ENCODE measurements around the gene RTKN. TPM values are rescaled to one million over a fixed set of nuclear protein-coding genes. Genes with fewer than 3 reads are reported as not detected.

The RTKN gene
- total and polyA plus RNA-seq, 2 experiments from 2014 or later: 74.2 to 77.5 TPM

DNA sequence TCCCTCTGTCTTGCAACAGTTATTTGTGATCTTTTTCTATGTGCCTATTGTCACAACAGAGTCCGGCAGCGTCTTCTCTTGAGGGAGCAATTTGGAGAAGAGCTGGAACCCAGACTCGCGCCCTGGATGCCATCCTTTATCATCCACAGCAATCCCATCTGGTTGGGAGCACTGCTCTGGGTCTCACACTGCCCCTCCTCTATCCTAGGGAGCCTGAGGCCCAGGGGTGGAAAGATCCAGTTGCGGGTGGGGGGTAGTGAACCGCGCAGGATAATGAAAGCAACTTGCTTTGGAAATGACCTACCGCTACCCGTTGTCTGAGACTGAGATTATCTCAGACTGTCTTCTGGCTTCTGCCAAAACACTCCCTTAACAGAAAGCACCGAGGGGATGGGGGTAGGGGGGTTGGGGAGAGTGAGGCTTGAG lies 17.2 kb upstream of the RTKN start:
- H3K79me2 ChIP-seq: peaks cover 37% of the 10 kb centered on the region
- no peaks in the 10 kb centered on the region for H3K36me3 ChIP-seq (replicated peaks; ENCODE audit: insufficient read depth, low read depth)
- 7% methylated on average over 10 of the region's 10 CpGs for WGBS (ENCODE audit: low lambda C conversion rate, missing lambda C conversion rate)
- no peaks in the 10 kb centered on the region for H3K9me2 ChIP-seq (replicated peaks; ENCODE audit: insufficient read depth)
- H3K4me3 ChIP-seq: peak overlapping the region; percentile 44
- H3K4me1 ChIP-seq (ENCODE audit: insufficient read depth): peaks cover 18% of the 10 kb centered on the region
- H2AFZ ChIP-seq: peak overlapping the region; percentile 41
- no peaks in the 10 kb centered on the region for H4K20me1 ChIP-seq (ENCODE audit: insufficient read depth, poor library complexity, severe bottlenecking)
- peak overlapping the region; percentile 65 for H3K27ac ChIP-seq
- TF ChIP-seq, protein P1, sequence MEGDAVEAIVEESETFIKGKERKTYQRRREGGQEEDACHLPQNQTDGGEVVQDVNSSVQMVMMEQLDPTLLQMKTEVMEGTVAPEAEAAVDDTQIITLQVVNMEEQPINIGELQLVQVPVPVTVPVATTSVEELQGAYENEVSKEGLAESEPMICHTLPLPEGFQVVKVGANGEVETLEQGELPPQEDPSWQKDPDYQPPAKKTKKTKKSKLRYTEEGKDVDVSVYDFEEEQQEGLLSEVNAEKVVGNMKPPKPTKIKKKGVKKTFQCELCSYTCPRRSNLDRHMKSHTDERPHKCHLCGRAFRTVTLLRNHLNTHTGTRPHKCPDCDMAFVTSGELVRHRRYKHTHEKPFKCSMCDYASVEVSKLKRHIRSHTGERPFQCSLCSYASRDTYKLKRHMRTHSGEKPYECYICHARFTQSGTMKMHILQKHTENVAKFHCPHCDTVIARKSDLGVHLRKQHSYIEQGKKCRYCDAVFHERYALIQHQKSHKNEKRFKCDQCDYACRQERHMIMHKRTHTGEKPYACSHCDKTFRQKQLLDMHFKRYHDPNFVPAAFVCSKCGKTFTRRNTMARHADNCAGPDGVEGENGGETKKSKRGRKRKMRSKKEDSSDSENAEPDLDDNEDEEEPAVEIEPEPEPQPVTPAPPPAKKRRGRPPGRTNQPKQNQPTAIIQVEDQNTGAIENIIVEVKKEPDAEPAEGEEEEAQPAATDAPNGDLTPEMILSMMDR (IDR thresholded peaks at IDR 0.05; ENCODE audit: poor library complexity): no peak
- TF ChIP-seq EZH2phosphoT487 (IDR thresholded peaks at IDR 0.05; ENCODE audit: low read depth, severe bottlenecking, unreplicated experiment) (no peak), EZH2 (IDR thresholded peaks at IDR 0.05; ENCODE audit: borderline replicate concordance) (no peak)
- H3K9me3 ChIP-seq (ENCODE audit: low read depth): no peaks in the 10 kb centered on the region
- H3K4me2 ChIP-seq: peak overlapping the region; percentile 82
- DNase-seq (ENCODE audit: low spot score): no peak
- H3K27me3 ChIP-seq: no peaks in the 10 kb centered on the region

DNA sequence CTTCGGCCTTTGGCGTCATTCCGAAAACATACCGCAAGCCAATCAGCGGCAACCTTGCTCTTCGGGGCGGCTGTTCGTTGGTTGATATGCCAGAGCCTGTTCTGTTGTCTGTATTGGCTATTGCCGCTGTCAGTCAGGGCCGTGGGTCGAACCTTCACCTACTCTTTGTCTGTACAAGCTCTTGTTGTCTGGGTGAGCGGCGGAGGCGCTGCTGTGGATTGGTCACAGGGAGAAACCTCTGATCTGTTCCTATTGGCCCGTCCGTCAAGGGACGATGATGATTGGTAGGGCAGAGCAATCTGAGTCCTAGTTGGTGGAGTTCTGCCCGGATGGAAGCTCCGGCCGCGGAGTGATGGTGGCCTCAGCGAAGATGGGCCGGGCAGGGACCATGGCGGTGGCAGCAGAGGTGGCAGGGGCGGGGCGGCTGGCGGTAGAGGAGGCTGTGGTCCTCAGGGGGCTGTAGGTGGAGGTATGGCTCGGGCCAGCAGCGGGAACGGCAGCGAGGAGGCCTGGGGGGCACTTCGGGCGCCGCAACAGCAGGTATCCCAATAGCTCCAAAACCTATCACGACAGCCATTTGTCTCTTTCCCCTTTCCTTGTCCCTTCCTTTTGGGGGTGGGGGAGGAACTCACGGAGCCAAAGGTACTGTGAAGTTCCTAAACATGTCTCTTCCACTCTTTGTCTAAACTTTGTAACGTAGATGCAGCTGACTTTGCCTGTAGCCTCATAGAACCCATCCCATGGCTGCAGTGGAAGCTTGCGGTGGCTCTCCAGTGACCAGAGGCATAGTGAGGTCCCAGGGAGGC lies 16.6 kb upstream of the RTKN start, which contains the start of gene WBP1:
TSS of gene WBP1 (plus strand) at position 307 of the 806 bp plus-strand sequence. CDS start at position 472, 165 bp downstream.
- Histone ChIP-seq H3K9me2 (replicated peaks; ENCODE audit: insufficient read depth) (no peaks in the 10 kb centered on the region), H3K79me2 (peaks cover 34% of the 10 kb centered on the region), H3K4me2 (peak within 1 kb of the TSS; percentile 82), H4K20me1 (ENCODE audit: insufficient read depth, poor library complexity, severe bottlenecking) (no peaks in the 10 kb centered on the region), H3K4me3 (peak within 1 kb of the TSS; percentile 44), H3K4me1 (ENCODE audit: insufficient read depth) (peaks cover 15% of the 10 kb centered on the region), H3K27me3 (no peaks in the 10 kb centered on the region), H3K9me3 (ENCODE audit: low read depth) (no peaks in the 10 kb centered on the region), H3K27ac (peak within 1 kb of the TSS; percentile 95), H3K36me3 (replicated peaks; ENCODE audit: insufficient read depth, low read depth) (no peaks in the 10 kb centered on the region), H2AFZ (peak within 1 kb of the TSS; percentile 41)
- peak; percentile 99 for DNase-seq (ENCODE audit: low spot score)
- 1% methylated on average over 31 of the region's 38 CpGs for WGBS (ENCODE audit: low lambda C conversion rate, missing lambda C conversion rate)
- no peak for TF ChIP-seq EZH2phosphoT487 (IDR thresholded peaks at IDR 0.05; ENCODE audit: low read depth, severe bottlenecking, unreplicated experiment)
- TF ChIP-seq, protein P1 (IDR thresholded peaks at IDR 0.05; ENCODE audit: poor library complexity): no peak
- TF ChIP-seq EZH2 (IDR thresholded peaks at IDR 0.05; ENCODE audit: borderline replicate concordance): no peak

DNA sequence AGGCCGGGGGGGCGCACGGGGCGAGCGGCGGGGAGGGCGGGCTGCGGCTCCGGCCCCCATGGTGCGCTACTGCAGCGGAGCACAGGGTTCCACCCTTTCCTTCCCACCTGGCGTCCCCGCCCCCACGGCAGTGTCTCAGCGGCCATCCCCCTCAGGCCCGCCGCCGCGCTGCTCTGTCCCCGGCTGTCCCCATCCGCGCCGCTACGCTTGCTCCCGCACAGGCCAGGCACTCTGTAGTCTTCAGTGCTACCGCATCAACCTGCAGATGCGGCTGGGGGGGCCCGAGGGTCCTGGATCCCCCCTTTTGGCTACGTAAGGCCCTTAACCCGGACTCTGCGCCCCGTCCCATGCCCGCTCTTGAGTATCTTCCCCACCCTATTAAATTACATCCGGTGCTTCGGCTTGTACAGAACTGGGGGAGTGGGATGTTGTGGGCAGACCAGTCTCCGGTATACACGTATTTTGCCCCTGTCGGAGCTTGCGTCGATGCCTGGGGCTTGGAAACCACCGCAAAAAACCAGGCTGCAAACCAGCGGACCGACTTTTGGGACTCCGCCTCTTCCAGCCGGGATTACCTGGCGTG lies 15.9 kb upstream of the RTKN start:
- H4K20me1 ChIP-seq (ENCODE audit: insufficient read depth, poor library complexity, severe bottlenecking): no peaks in the 10 kb centered on the region
- no peaks in the 10 kb centered on the region for H3K9me2 ChIP-seq (replicated peaks; ENCODE audit: insufficient read depth)
- DNase-seq (ENCODE audit: low spot score): peak; percentile 91
- H3K4me2 ChIP-seq: peak overlapping the region; percentile 82
- peaks cover 15% of the 10 kb centered on the region for H3K4me1 ChIP-seq (ENCODE audit: insufficient read depth)
- no peaks in the 10 kb centered on the region for H3K36me3 ChIP-seq (replicated peaks; ENCODE audit: insufficient read depth, low read depth)
- WGBS (ENCODE audit: low lambda C conversion rate, missing lambda C conversion rate): 2% methylated on average over 33 of the region's 46 CpGs
- peak overlapping the region; percentile 95 for H3K27ac ChIP-seq
- no peaks in the 10 kb centered on the region for H3K27me3 ChIP-seq
- H2AFZ ChIP-seq: peak overlapping the region; percentile 36
- peaks cover 31% of the 10 kb centered on the region for H3K79me2 ChIP-seq
- H3K4me3 ChIP-seq: peak overlapping the region; percentile 23
- no peaks in the 10 kb centered on the region for H3K9me3 ChIP-seq (ENCODE audit: low read depth)
- TF ChIP-seq EZH2 (IDR thresholded peaks at IDR 0.05; ENCODE audit: borderline replicate concordance) (no peak), EZH2phosphoT487 (IDR thresholded peaks at IDR 0.05; ENCODE audit: low read depth, severe bottlenecking, unreplicated experiment) (no peak)
- TF ChIP-seq, protein P1 (IDR thresholded peaks at IDR 0.05; ENCODE audit: poor library complexity): no peak
